ENCODE results near the gene RAB27A. TPM values are rescaled to one million over a fixed set of nuclear protein-coding genes. Genes with fewer than 3 reads are reported as not detected.

The RAB27A gene
- total and polyA plus RNA-seq, 2 experiments from 2014 or later = 3.2 to 5.8 TPM

- no peak overlapping the region for H3K4me2 ChIP-seq
- no peaks in the 10 kb centered on the region for H3K4me1 Mint-ChIP-seq
- H3K36me3 ChIP-seq (ENCODE audit: insufficient read depth) = no peaks in the 10 kb centered on the region
- peaks cover 6% of the 10 kb centered on the region for H3K27me3 Mint-ChIP-seq (ENCODE audit: insufficient read depth, low read depth, poor library complexity)
- H3K4me1 ChIP-seq (ENCODE audit: insufficient read depth) = no peaks in the 10 kb centered on the region
- H3K4me3 Mint-ChIP-seq = no peak overlapping the region
- H3K4me3 ChIP-seq = no peak overlapping the region
- TF ChIP-seq, protein P1, sequence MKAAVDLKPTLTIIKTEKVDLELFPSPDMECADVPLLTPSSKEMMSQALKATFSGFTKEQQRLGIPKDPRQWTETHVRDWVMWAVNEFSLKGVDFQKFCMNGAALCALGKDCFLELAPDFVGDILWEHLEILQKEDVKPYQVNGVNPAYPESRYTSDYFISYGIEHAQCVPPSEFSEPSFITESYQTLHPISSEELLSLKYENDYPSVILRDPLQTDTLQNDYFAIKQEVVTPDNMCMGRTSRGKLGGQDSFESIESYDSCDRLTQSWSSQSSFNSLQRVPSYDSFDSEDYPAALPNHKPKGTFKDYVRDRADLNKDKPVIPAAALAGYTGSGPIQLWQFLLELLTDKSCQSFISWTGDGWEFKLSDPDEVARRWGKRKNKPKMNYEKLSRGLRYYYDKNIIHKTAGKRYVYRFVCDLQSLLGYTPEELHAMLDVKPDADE (IDR thresholded peaks at IDR 0.05) = no peak
- TF ChIP-seq JUNB (IDR thresholded peaks at IDR 0.05; ENCODE audit: unreplicated experiment) (no peak), EZH2phosphoT487 (IDR thresholded peaks at IDR 0.05; ENCODE audit: unreplicated experiment) (no peak), CREB1 (CRISPR knock-in tag; IDR thresholded peaks at IDR 0.05; ENCODE audit: low read depth) (no peak), CTCF (conservative IDR thresholded peaks at IDR 0.05; ENCODE audit: low read depth in 2 of 2) (no peak), EZH2 (IDR thresholded peaks at IDR 0.05; ENCODE audit: low read depth, unreplicated experiment) (no peak), ZNF462 (CRISPR knock-in tag; IDR thresholded peaks at IDR 0.05) (no peak), ZNF331 (CRISPR knock-in tag; IDR thresholded peaks at IDR 0.05; ENCODE audit: low read depth) (no peak), ZNF114 (CRISPR knock-in tag; IDR thresholded peaks at IDR 0.05) (no peak), STAT1 (IDR thresholded peaks at IDR 0.05; ENCODE audit: unreplicated experiment) (no peak), NANOG (IDR thresholded peaks at IDR 0.05; ENCODE audit: borderline replicate concordance) (no peak), POLR2AphosphoS5 (IDR thresholded peaks at IDR 0.05; ENCODE audit: low read depth) (no peak)
- TF ChIP-seq, protein P2, sequence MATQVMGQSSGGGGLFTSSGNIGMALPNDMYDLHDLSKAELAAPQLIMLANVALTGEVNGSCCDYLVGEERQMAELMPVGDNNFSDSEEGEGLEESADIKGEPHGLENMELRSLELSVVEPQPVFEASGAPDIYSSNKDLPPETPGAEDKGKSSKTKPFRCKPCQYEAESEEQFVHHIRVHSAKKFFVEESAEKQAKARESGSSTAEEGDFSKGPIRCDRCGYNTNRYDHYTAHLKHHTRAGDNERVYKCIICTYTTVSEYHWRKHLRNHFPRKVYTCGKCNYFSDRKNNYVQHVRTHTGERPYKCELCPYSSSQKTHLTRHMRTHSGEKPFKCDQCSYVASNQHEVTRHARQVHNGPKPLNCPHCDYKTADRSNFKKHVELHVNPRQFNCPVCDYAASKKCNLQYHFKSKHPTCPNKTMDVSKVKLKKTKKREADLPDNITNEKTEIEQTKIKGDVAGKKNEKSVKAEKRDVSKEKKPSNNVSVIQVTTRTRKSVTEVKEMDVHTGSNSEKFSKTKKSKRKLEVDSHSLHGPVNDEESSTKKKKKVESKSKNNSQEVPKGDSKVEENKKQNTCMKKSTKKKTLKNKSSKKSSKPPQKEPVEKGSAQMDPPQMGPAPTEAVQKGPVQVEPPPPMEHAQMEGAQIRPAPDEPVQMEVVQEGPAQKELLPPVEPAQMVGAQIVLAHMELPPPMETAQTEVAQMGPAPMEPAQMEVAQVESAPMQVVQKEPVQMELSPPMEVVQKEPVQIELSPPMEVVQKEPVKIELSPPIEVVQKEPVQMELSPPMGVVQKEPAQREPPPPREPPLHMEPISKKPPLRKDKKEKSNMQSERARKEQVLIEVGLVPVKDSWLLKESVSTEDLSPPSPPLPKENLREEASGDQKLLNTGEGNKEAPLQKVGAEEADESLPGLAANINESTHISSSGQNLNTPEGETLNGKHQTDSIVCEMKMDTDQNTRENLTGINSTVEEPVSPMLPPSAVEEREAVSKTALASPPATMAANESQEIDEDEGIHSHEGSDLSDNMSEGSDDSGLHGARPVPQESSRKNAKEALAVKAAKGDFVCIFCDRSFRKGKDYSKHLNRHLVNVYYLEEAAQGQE (IDR thresholded peaks at IDR 0.05; ENCODE audit: unreplicated experiment) = no peak
- no peaks in the 10 kb centered on the region for H3K27me3 ChIP-seq (ENCODE audit: insufficient read depth)
- H2AFZ ChIP-seq = no peak overlapping the region
- DNase-seq (ENCODE audit: low spot score) (no peak), ATAC-seq (no peak)
- H3K79me2 ChIP-seq (replicated peaks; ENCODE audit: insufficient read depth) = no peaks in the 10 kb centered on the region
- H3K9me2 ChIP-seq (ENCODE audit: insufficient read depth) = no peaks in the 10 kb centered on the region; the same call in 1 of the 2 replicates
- no peaks in the 10 kb centered on the region for H3K9me3 Mint-ChIP-seq
- no peak overlapping the region for H3K27ac ChIP-seq (ENCODE audit: low read depth)
- H3F3A ChIP-seq (replicated peaks; ENCODE audit: low read depth) = no peaks in the 10 kb centered on the region
- H3K27ac Mint-ChIP-seq = no peak overlapping the region
- no peaks in the 10 kb centered on the region for H4K20me1 ChIP-seq (replicated peaks; ENCODE audit: insufficient read depth)
- H3K36me3 Mint-ChIP-seq (ENCODE audit: low read depth) = no peaks in the 10 kb centered on the region
These were observed 31.7 kb downstream of the RAB27A start for GRCh38 chr15:55257938-55258337.
